Endodermal cell (in vitro differentiated cells): ENCODE results near the gene CNPY4. TPM values are rescaled to one million over a fixed set of nuclear protein-coding genes. Genes with fewer than 3 reads are reported as not detected.

ENCODE experiments used
- DNase-seq: peaks from one replicate; pipeline ENCODE4 v3.0.0-alpha.2; 2017
- H3K27ac ChIP-seq: 2 replicates; pipeline ENCODE4 v1.5.1; 2013; ENCODE audit warnings: mild to moderate bottlenecking, low read depth, low read length, moderate library complexity
- H3K27me3 ChIP-seq: 2 replicates; pipeline ENCODE4 v1.6.1; 2013; ENCODE audit warnings: mild to moderate bottlenecking, low read length, moderate library complexity; ENCODE audit not compliant: insufficient read depth, control insufficient read depth, poor library complexity, severe bottlenecking
- H3K36me3 ChIP-seq: 2 replicates; pipeline ENCODE4 v1.7.0; 2013; ENCODE audit warnings: mild to moderate bottlenecking, low read length, moderate library complexity; ENCODE audit not compliant: control insufficient read depth, insufficient read depth
- H3K4me1 ChIP-seq: one replicate; pipeline ENCODE4 v1.7.0; 2013; ENCODE audit warnings: low read length; ENCODE audit not compliant: control insufficient read depth, insufficient read depth
- H3K4me3 ChIP-seq: 2 replicates; pipeline ENCODE4 v1.5.1; 2013; ENCODE audit warnings: mild to moderate bottlenecking, low read length, moderate library complexity
- H3K9ac ChIP-seq: 2 replicates; pipeline ENCODE4 v1.6.1; 2013; ENCODE audit warnings: mild to moderate bottlenecking, low read length, moderate library complexity; ENCODE audit not compliant: poor library complexity, severe bottlenecking; ENCODE audit errors: extremely low read depth
- H3K9me3 ChIP-seq: 2 replicates; pipeline ENCODE4 v1.6.1; 2013; ENCODE audit warnings: mild to moderate bottlenecking, low read length, moderate library complexity; ENCODE audit not compliant: control insufficient read depth
- H3K27ac Mint-ChIP-seq: 2 replicates; pipeline ENCODE4 v1.8.0; 2020; ENCODE audit warnings: mixed read lengths
- H3K27me3 Mint-ChIP-seq: 2 replicates; pipeline ENCODE4 v1.8.0; 2021; ENCODE audit warnings: mild to moderate bottlenecking, mixed read lengths; ENCODE audit not compliant: insufficient read depth
- H3K36me3 Mint-ChIP-seq: 2 replicates; pipeline ENCODE4 v1.8.0; 2020; ENCODE audit warnings: low read depth, mixed read lengths
- H3K4me1 Mint-ChIP-seq: 2 replicates; pipeline ENCODE4 v1.8.0; 2020; ENCODE audit warnings: mixed read lengths
- H3K4me3 Mint-ChIP-seq: 2 replicates; pipeline ENCODE4 v1.8.0; 2020; ENCODE audit warnings: mild to moderate bottlenecking, moderate library complexity, mixed read lengths
- H3K9me3 Mint-ChIP-seq: 2 replicates; pipeline ENCODE4 v1.8.0; 2020; ENCODE audit warnings: mild to moderate bottlenecking, mixed read lengths
- WGBS, 2 experiments: methylation state at CpG; one replicate each; pipeline versions ENCODE4 v1.1.5 to v1.1.7; 2013; ENCODE audit warnings: missing lambda C conversion rate in 2 of 2, mixed read lengths in 1 of 2; ENCODE audit not compliant: insufficient coverage in 1 of 2, insufficient read length in 1 of 2; 5-methylcytosine and 5-hydroxymethylcytosine counted together
- total RNA-seq, 2 donors: library from RNA; stranded (reverse); fragmentation: NEBNext Ultra II Directional in 1 of 2; extraction: Animal tissue kit (Norgen Biotek cat#: 25700) in 1 of 2; gene quantifications; 2 replicates in 1 of 2; 3 replicates in 1 of 2; pipeline ENCODE4 v1.2.1, GENCODE V29; 2021
- TF ChIP-seq, protein P1 (sequence below): fragments of 200-600 bp; sonication (generic); conservative IDR thresholded peaks from 2 replicates; pipeline ENCODE4 v1.5.0; 2021; ENCODE audit warnings: antibody characterized with exemption, mild to moderate bottlenecking

CNPY4 gene
- total RNA-seq, 2 donors from 2014 or later: 16.2 to 19.4 TPM

DNA sequence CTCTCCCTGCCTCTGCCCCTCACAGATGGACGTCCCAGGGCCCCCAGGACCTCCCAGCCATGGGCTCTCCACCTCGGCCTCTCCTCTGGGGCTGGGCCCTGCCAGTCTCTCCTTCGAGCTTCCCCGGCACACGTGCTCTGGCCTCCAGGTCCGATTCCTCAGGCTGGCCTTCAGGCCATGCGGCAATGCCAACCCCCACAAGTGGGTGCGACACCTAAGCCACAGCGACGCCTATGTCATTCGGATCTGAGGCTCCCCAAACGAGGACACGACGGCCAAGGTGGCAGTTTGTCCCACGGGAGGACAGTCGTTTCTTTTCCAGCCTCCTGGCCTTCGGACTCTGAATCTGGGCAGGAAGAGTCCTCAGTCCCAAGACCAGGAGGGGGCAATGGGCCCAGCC is 12.8 kb upstream of the CNPY4 start:
- Mint-ChIP-seq H3K4me3 (no peak overlapping the region), H3K9me3 (no peaks in the 10 kb centered on the region), H3K27ac (no peak overlapping the region), H3K27me3 (no peaks in the 10 kb centered on the region), H3K36me3 (peaks cover 71% of the 10 kb centered on the region), H3K4me1 (no peaks in the 10 kb centered on the region)
- 89 to 93% methylated on average over 16 to 17 of the region's 17 CpGs for WGBS, 2 experiments
- TF ChIP-seq, protein P1, sequence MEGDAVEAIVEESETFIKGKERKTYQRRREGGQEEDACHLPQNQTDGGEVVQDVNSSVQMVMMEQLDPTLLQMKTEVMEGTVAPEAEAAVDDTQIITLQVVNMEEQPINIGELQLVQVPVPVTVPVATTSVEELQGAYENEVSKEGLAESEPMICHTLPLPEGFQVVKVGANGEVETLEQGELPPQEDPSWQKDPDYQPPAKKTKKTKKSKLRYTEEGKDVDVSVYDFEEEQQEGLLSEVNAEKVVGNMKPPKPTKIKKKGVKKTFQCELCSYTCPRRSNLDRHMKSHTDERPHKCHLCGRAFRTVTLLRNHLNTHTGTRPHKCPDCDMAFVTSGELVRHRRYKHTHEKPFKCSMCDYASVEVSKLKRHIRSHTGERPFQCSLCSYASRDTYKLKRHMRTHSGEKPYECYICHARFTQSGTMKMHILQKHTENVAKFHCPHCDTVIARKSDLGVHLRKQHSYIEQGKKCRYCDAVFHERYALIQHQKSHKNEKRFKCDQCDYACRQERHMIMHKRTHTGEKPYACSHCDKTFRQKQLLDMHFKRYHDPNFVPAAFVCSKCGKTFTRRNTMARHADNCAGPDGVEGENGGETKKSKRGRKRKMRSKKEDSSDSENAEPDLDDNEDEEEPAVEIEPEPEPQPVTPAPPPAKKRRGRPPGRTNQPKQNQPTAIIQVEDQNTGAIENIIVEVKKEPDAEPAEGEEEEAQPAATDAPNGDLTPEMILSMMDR: no peak
- no peaks in the 10 kb centered on the region for H3K4me1 ChIP-seq
- no peaks in the 10 kb centered on the region for H3K9me3 ChIP-seq
- no peak overlapping the region for H3K27ac ChIP-seq
- peaks cover 53% of the 10 kb centered on the region for H3K36me3 ChIP-seq
- DNase-seq: no peak
- H3K9ac ChIP-seq: no peak overlapping the region
- no peak overlapping the region for H3K4me3 ChIP-seq
- H3K27me3 ChIP-seq: no peaks in the 10 kb centered on the region

DNA sequence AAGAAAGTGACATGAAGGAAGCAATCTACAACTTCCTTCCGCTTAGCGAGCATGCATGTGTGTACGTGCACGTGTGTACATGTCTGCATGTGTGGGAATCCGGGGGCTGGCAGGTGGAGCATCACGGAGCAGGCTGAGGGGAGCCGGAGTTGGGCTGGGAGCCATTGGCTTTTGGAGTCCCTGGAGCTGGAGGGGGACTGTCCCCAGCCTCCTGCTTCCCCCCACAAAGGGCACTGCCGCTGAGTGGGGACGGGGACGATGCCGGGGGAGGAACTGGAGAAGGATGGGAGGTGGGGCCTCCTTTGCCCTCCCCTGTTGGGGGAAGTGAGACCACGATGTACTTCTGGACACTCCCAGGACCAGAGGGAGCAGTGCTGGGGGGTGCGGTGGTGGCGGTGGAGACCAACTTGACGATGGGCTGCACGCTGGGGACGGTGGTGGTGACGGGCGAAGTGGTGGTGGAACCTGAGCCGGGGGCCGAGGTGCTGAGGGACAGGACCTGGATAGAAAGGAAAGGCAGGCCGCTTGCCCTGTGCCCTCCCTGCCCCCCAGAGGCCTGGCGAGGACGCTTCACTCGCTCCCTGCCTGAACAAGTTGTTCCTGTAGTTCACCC is 12.2 kb upstream of the CNPY4 start:
- H3K27me3 Mint-ChIP-seq: no peaks in the 10 kb centered on the region
- 90 to 95% methylated on average over 9 to 25 of the region's 25 CpGs for WGBS, 2 experiments
- H3K9ac ChIP-seq: no peak overlapping the region
- no peaks in the 10 kb centered on the region for H3K4me1 Mint-ChIP-seq
- no peaks in the 10 kb centered on the region for H3K4me1 ChIP-seq
- H3K4me3 Mint-ChIP-seq: no peak overlapping the region
- H3K9me3 ChIP-seq: no peaks in the 10 kb centered on the region
- H3K36me3 Mint-ChIP-seq: peaks cover 77% of the 10 kb centered on the region
- H3K36me3 ChIP-seq: peaks cover 56% of the 10 kb centered on the region
- TF ChIP-seq, protein P1: no peak
- H3K4me3 ChIP-seq: no peak overlapping the region
- no peaks in the 10 kb centered on the region for H3K27me3 ChIP-seq
- no peak for DNase-seq
- H3K27ac Mint-ChIP-seq: no peak overlapping the region
- H3K9me3 Mint-ChIP-seq: no peaks in the 10 kb centered on the region
- no peak overlapping the region for H3K27ac ChIP-seq

DNA sequence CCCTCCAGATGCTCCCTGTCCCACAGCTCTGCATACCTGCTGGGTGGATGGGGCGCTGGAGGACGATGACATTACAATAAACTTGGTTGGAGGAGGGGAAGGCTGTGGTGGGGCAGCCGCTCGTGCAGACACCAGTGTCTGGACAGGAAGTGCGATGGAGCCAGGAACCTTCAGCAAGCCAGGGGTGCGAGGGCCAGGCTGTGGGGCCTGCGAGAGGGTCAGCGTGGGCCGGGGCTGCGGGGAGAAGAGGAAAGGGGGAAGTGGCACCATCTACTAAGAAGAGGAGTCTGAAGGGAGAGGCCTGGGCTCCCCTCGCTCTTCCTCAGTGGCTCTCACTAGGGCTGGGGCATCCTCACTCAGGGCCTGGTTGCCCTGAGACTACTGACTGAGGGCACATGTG is 11.5 kb upstream of the CNPY4 start:
- H3K36me3 ChIP-seq: peaks cover 56% of the 10 kb centered on the region
- no peak overlapping the region for H3K4me3 Mint-ChIP-seq
- H3K27me3 Mint-ChIP-seq: no peaks in the 10 kb centered on the region
- H3K4me1 Mint-ChIP-seq: no peaks in the 10 kb centered on the region
- no peaks in the 10 kb centered on the region for H3K9me3 ChIP-seq
- no peaks in the 10 kb centered on the region for H3K4me1 ChIP-seq
- no peak for DNase-seq
- no peaks in the 10 kb centered on the region for H3K9me3 Mint-ChIP-seq
- no peak overlapping the region for H3K27ac Mint-ChIP-seq
- no peak overlapping the region for H3K9ac ChIP-seq
- no peak overlapping the region for H3K27ac ChIP-seq
- TF ChIP-seq, protein P1: no peak
- no peak overlapping the region for H3K4me3 ChIP-seq
- 98 to 100% methylated on average over 4 to 11 of the region's 11 CpGs for WGBS, 2 experiments
- peaks cover 82% of the 10 kb centered on the region for H3K36me3 Mint-ChIP-seq
- H3K27me3 ChIP-seq: no peaks in the 10 kb centered on the region
